Activated B cell treated with CpG ODN at 0.5 μM for 24 hours (primary cell): ENCODE results near the gene TFE3. TPM values are rescaled to one million over a fixed set of nuclear protein-coding genes. Genes with fewer than 3 reads are reported as not detected.

Source experiments
- ATAC-seq: fragments of 200-7000 bp; cut with Tn5 transposase; one replicate; pipeline ENCODE4 v1.10.0; 2021; ENCODE audit warnings: low read depth, mild to moderate bottlenecking, moderate library complexity
- CTCF ChIA-PET: fragments of 350-600 bp; sonication (Branson Sonifier 250); formaldehyde crosslinking; loops from one replicate; lab custom pipeline; 2021; ENCODE audit warnings: antibody characterized with exemption; lab: Charles Lee
- POLR2A ChIA-PET: fragments of 350-600 bp; sonication (Branson Sonifier 250); formaldehyde crosslinking; loops from one replicate; lab custom pipeline; 2021; ENCODE audit warnings: antibody characterized with exemption; lab: Charles Lee
- DNase-seq: peaks from one replicate; pipeline ENCODE4 v3.0.0; 2022
- H3K27ac Mint-ChIP-seq: one replicate; pipeline ENCODE4 v1.8.0; 2020; ENCODE audit warnings: mixed read lengths
- H3K27me3 Mint-ChIP-seq: one replicate; pipeline ENCODE4 v1.8.0; 2021; ENCODE audit warnings: mixed read lengths
- H3K36me3 Mint-ChIP-seq: one replicate; pipeline ENCODE4 v1.8.0; 2021; ENCODE audit warnings: low read depth, mixed read lengths
- H3K4me1 Mint-ChIP-seq: one replicate; pipeline ENCODE4 v1.8.0; 2021; ENCODE audit warnings: mixed read lengths
- H3K4me3 Mint-ChIP-seq: one replicate; pipeline ENCODE4 v1.8.0; 2020; ENCODE audit warnings: mild to moderate bottlenecking, mixed read lengths
- H3K9me3 Mint-ChIP-seq: one replicate; pipeline ENCODE4 v1.8.0; 2020; ENCODE audit warnings: mixed read lengths
- CTCF ChIP-seq: fragments of 200-600 bp; IDR thresholded peaks from one replicate; pipeline ENCODE4 v1.8.0; 2022; ENCODE audit warnings: antibody characterized with exemption, mild to moderate bottlenecking
- intact Hi-C: fragments of 100-400 bp; cut with micrococcal nuclease; formaldehyde crosslinking; loops from one replicate; pipeline ENCODE4 v1.15.1; 2024
- total RNA-seq: library from RNA; stranded (reverse); gene quantifications from 2 replicates; pipeline ENCODE4 v1.2.3, GENCODE V29; 2022

Gene TFE3
- total RNA-seq, 1 donor from 2014 or later: 33.3 TPM

GRCh38 chrX:49002091-49002935 lies 40.8 kb downstream of the TFE3 start, which contains the start of gene GRIPAP1:
Gene GRIPAP1, minus strand, starts transcription at chrX:49002264. Its CDS starts 35 bp downstream, at chrX:49002229.
- Mint-ChIP-seq H3K36me3 (peaks cover 22% of the 10 kb centered on the region), H3K27ac (peak within 1 kb of the TSS; percentile 97), H3K9me3 (no peaks in the 10 kb centered on the region), H3K4me1 (peaks cover 24% of the 10 kb centered on the region), H3K4me3 (peak within 1 kb of the TSS; percentile 99), H3K27me3 (no peaks in the 10 kb centered on the region)
- ATAC-seq (peak; percentile 88), DNase-seq (peak; percentile 52)
- TF ChIP-seq CTCF: no peak
- POLR2A ChIA-PET: interaction anchor here (0.5 to 1.8 kb wide), 38 partner anchors 10 to 1857 kb away, joined by 3 to 39 read pairs (median 5); partner anchors contain the start of genes HDAC6, PLP2, PQBP1 and RBM10
- CTCF ChIA-PET: interaction anchor here (0.6 kb wide), 1 partner anchor 41 kb away, joined by 3 read pairs; the partner anchor contains the start of gene TFE3
- intact Hi-C loops: loop anchor here (1.0 to 5.0 kb wide), 6 partner anchors 41 to 267 kb away; partner anchors contain the start of genes PIM2, PLP2, PPP1R3F and PQBP1

- no peak for TF ChIP-seq CTCF
- no peak for DNase-seq
- Mint-ChIP-seq H3K27me3 (no peaks in the 10 kb centered on the region), H3K4me1 (peaks cover 27% of the 10 kb centered on the region), H3K36me3 (peaks cover 29% of the 10 kb centered on the region), H3K4me3 (peak overlapping the region; percentile 99), H3K9me3 (no peaks in the 10 kb centered on the region), H3K27ac (peak overlapping the region; percentile 97)
- ChIA-PET CTCF (no interaction called here), POLR2A (interaction anchor here (0.5 to 1.8 kb wide), 22 partner anchors 9 to 1856 kb away, joined by 3 to 39 read pairs (median 6); partner anchors contain the start of genes HDAC6, PQBP1, RBM10 and SLC35A2)
- ATAC-seq: peak; percentile 34
- intact Hi-C loops: loop anchor here (1.0 to 5.0 kb wide), 6 partner anchors 42 to 268 kb away; partner anchors contain the start of genes PIM2, PLP2, PPP1R3F and PQBP1
Observed at GRCh38 chrX:49001521-49002090, 41.6 kb downstream of the TFE3 start.

- Mint-ChIP-seq H3K4me1 (peaks cover 27% of the 10 kb centered on the region), H3K9me3 (no peaks in the 10 kb centered on the region), H3K4me3 (peak overlapping the region; percentile 28), H3K27me3 (no peaks in the 10 kb centered on the region), H3K36me3 (peaks cover 32% of the 10 kb centered on the region), H3K27ac (no peak overlapping the region)
- no peak for TF ChIP-seq CTCF
- POLR2A ChIA-PET: no interaction called here
- intact Hi-C loops: loop anchor here (5.0 kb wide), 2 partner anchors 83 to 172 kb away; partner anchors contain the start of genes PIM2 and PLP2
- ATAC-seq: no peak
- CTCF ChIA-PET: no interaction called here
- no peak for DNase-seq
Observed at GRCh38 chrX:49000636-49001035, 42.5 kb downstream of the TFE3 start.

GRCh38 chrX:48999030-48999429 lies 44.1 kb downstream of the TFE3 start:
- no peaks in the 10 kb centered on the region for H3K27me3 Mint-ChIP-seq
- intact Hi-C loops: no loop called here
- H3K4me3 Mint-ChIP-seq: no peak overlapping the region
- ATAC-seq (no peak), DNase-seq (no peak)
- no peak overlapping the region for H3K27ac Mint-ChIP-seq
- TF ChIP-seq CTCF: no peak
- peaks cover 40% of the 10 kb centered on the region for H3K36me3 Mint-ChIP-seq
- ChIA-PET CTCF (no interaction called here), POLR2A (interaction anchor here (0.8 kb wide), 1 partner anchor 45 kb away, joined by 3 read pairs; no protein-coding TSS in a partner anchor)
- no peaks in the 10 kb centered on the region for H3K9me3 Mint-ChIP-seq
- H3K4me1 Mint-ChIP-seq: peaks cover 27% of the 10 kb centered on the region

- Mint-ChIP-seq H3K27ac (no peak overlapping the region), H3K9me3 (no peaks in the 10 kb centered on the region), H3K4me3 (no peak overlapping the region), H3K36me3 (peaks cover 44% of the 10 kb centered on the region), H3K27me3 (no peaks in the 10 kb centered on the region), H3K4me1 (peaks cover 27% of the 10 kb centered on the region)
- no peak for TF ChIP-seq CTCF
- POLR2A ChIA-PET: no interaction called here
- CTCF ChIA-PET: no interaction called here
- DNase-seq: no peak
- ATAC-seq: no peak
- intact Hi-C loops: no loop called here
Observed at GRCh38 chrX:48998391-48998790, 44.8 kb downstream of the TFE3 start.
